ENCODE measurements around the gene B4GALT3. TPM values are rescaled to one million over a fixed set of nuclear protein-coding genes. Genes with fewer than 3 reads are reported as not detected.
A peak's percentile ranks its signal among the peaks of the same experiment; 100 is the strongest.

Gene B4GALT3
- total and polyA plus RNA-seq, 9 of the 15 experiments (the other 6 are each of a cell fraction or from before 2014, with no cell fraction given): 31.2 to 103 (median 46.1) TPM

- TF ChIP-seq PBX2 (CRISPR knock-in tag; IDR thresholded peaks at IDR 0.05; ENCODE audit: low read depth) (no peak), PBX2 (tag; conservative IDR thresholded peaks at IDR 0.05; ENCODE audit: low read depth) (peak; percentile 63; the same call in 1 of the 2 replicates)
These were observed 21.7 kb upstream of the B4GALT3 start, which contains the start of gene ADAMTS4 (continued) for GRCh38 chr1:161198897-161199431.

- in situ Hi-C loops (cut with MboI): no loop called here
- peak; percentile 35 for FAIRE-seq
- 60% methylated on average over 14 of the region's 20 CpGs for WGBS (ENCODE audit: insufficient coverage, low coverage, missing lambda C conversion rate)
These were observed 21.0 kb upstream of the B4GALT3 start for GRCh38 chr1:161198194-161198896.

More at GRCh38 chr1:161198194-161198896, 21.0 kb upstream of the B4GALT3 start:
- ATAC-seq (no peak), DNase-seq (ENCODE audit: extremely low read depth in 1 of 4, low spot score in 3 of 4) (peak in 1 of 4 experiments; percentile 56)
- H2AFZ ChIP-seq (ENCODE audit: low read depth, low read length): peak overlapping the region; percentile 97
- H3K36me3 ChIP-seq (ENCODE audit: control insufficient read depth, insufficient read depth, low read length): peaks cover 2% of the 10 kb centered on the region; the same call in 1 of the 3 replicates
- no peak overlapping the region for H3K4me3 ChIP-seq
- H3K4me2 ChIP-seq (ENCODE audit: insufficient read depth, low read length): peak overlapping the region; percentile 59
- ChIA-PET CTCF (ENCODE audit: low intra/inter-chr PET ratio) (no interaction called here), POLR2A (interaction anchor here (0.6 to 1.2 kb wide), 6 partner anchors 12 to 191 kb away, joined by 3 to 5 read pairs (median 3); partner anchors contain the start of genes DEDD and PPOX)
- peaks cover 14% of the 10 kb centered on the region for H3K79me2 ChIP-seq (ENCODE audit: control insufficient read depth, insufficient read depth, low read length)
- H3K27ac ChIP-seq (ENCODE audit: extremely low read depth, low read depth, low read length): peak overlapping the region; percentile 99
- H4K20me1 ChIP-seq (replicated peaks; ENCODE audit: control insufficient read depth, insufficient read depth, low read length): no peaks in the 10 kb centered on the region
- H3K27me3 ChIP-seq (ENCODE audit: control insufficient read depth in 2 of 2, insufficient read depth in 2 of 2, low read length in 2 of 2): no peaks in the 10 kb centered on the region
- BruUV-seq (replicated peaks): TSS peak; percentile 63
- intact Hi-C loops (cut with micrococcal nuclease): no loop called here
- TF ChIP-seq POLR2AphosphoS2 (IDR thresholded peaks at IDR 0.05; ENCODE audit: low read length): no peak
- TF ChIP-seq THAP7 (CRISPR knock-in tag; IDR thresholded peaks at IDR 0.05): no peak
- peak; percentile 90 for TF ChIP-seq NFIC (IDR thresholded peaks at IDR 0.05)
- no peak for TF ChIP-seq THRA (IDR thresholded peaks at IDR 0.05)
- TF ChIP-seq ZNF717 (CRISPR knock-in tag; IDR thresholded peaks at IDR 0.05): no peak
- peak; percentile 57; the same call in 1 of the 2 replicates for TF ChIP-seq RBFOX2 (IDR thresholded peaks at IDR 0.05; ENCODE audit: low read depth, low read length)
- peak overlapping the region; percentile 83 to 85; a peak in 3 of 4 replicates for H3K9ac ChIP-seq (ENCODE audit: insufficient read depth in 1 of 2, low read depth in 2 of 2, low read length in 2 of 2)
- no peaks in the 10 kb centered on the region for H3K9me3 ChIP-seq (replicated peaks; ENCODE audit: control insufficient read depth, insufficient read depth, low read depth, low read length)
- H3K4me1 ChIP-seq (replicated peaks in 1 of 2; ENCODE audit: control insufficient read depth in 2 of 2, insufficient read depth in 2 of 2, low read length in 2 of 2): peaks cover 56 to 61% of the 10 kb centered on the region in 2 experiments
- no peaks in the 10 kb centered on the region for H3K9me1 ChIP-seq (ENCODE audit: control insufficient read depth, insufficient read depth, low read length)

All from K562 (cell line).